ENCODE data around the gene GUCY1A2.

Gene GUCY1A2

DNA sequence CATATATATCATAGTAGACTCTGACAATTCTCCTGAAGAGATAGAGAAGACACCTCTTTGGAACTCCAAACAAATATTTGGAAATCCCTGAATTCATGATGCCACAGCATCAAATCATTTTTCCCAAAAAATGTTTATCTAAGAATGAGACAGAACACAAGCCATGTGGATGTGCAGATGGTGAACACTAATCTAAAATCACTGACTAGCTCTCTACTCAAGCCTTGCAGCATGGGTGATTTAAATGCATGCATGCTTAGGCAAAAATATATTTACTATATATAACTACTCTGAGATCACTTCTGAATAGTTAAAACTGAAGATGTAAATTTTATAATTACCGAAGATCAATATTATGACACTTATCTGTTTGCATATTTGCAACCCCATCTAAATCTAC lies 289.9 kb downstream of the GUCY1A2 start:
- no peak for DNase-seq

- DNase-seq = no peak
These were observed 291.0 kb downstream of the GUCY1A2 start for GRCh38 chr11:106727256-106727655.

DNA sequence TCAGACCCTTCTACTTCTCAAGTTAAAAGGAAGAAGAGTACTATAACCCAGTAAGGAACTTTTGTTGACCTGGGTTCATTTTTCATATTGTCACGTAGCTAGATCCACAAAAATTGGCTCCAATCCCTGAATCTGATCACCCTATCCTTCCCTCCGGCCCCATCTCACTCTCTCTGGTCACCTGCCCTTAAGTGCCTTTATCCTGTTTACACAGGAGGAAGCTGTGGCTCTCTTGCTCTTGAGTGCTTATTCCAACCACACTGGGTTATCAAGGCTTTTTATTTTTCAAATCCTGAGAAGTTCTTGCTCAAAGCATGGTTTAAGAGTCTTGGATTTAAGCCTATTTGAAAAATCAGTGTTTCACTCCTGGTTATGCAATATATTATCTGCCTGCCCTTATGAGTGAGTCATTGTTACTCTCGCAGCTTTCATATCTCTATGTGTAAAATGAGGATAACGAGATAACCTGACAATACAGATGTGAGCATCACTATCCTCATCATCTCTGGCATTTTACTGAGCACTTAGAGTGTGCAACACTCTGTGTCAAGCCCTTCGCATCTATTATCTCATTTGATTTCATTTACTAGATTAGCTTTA lies 293.9 kb downstream of the GUCY1A2 start:
- no peak for DNase-seq

DNA sequence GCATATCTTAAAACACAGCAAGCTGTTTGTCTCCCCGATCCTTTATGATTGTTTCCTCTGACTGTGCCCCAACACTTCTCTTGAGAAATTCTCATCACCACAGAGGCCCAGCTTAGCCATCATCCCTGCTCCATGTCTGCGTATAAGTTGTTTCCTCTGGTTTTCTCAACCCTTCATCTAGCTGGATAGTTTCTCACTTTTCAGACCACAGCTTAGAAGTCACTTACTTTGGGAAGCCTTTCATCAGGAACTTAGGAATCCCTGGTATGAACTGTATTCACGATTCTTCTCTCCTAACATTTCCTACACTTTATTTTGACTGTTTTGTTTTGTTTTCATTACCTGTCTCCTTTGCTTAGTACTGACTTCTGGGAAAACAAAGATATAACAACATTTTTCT lies 295.2 kb downstream of the GUCY1A2 start:
- DNase-seq = no peak

- no peak for DNase-seq
These were observed 301.1 kb downstream of the GUCY1A2 start for GRCh38 chr11:106717222-106717621.

- DNase-seq = no peak
These were observed 304.1 kb downstream of the GUCY1A2 start for GRCh38 chr11:106714199-106714598.

DNA sequence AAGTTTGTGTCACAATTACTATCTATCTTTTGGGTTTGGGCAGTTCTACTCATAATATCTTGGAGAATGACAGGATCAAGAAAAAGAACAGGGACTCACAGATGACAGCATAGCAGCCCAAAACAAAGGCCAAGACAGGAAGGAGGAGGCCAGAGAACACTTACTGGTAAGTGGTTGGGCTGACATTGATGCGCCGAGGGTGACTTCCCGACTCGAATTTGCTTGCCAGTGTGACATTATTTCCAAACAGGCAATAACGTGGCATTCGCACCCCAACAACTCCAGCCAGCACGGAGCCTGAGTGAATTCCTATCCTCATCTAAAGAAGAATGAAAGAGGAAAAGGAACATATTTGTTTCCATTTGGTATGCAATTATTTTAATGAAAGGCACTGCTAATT lies 309.9 kb downstream of the GUCY1A2 start:
- DNase-seq = no peak

DNA sequence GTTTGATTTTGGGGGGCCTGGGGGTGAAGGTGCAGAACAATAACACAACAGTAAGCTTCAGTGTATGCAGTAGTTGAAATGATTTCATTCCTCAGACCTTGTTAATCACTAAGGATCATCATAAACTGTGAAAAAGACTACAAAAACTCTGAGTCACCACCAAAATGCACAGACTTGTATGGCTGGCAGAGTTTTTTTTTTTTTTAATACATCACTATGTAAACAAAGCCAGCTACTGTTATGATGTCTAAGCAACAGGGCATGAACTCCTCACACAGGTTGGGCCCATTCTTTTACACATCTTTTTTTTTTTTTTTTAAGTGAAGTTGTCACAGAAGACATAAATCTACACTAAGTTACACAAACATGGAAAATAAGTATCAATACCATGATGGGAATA lies 311.9 kb downstream of the GUCY1A2 start:
- no peak for DNase-seq

DNA sequence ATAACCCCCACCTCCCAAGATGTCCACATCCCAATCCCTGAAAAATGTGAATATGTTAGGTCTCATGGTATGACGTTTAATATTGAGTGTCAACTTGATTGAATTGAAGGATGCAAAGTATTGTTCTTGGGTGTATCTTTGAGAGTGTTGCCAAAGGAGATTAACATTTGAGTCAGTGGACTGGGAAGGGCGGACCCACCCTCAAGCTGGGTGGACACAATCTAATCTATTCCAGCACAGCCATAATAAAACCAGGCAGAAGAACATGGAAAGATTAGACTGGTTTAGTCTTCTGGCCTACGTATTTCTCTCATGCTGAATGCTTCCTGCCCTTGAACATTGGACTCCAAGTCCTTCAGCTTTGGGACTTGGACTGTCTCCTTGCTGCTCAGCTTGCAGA lies 315.5 kb downstream of the GUCY1A2 start:
- DNase-seq = no peak

DNA sequence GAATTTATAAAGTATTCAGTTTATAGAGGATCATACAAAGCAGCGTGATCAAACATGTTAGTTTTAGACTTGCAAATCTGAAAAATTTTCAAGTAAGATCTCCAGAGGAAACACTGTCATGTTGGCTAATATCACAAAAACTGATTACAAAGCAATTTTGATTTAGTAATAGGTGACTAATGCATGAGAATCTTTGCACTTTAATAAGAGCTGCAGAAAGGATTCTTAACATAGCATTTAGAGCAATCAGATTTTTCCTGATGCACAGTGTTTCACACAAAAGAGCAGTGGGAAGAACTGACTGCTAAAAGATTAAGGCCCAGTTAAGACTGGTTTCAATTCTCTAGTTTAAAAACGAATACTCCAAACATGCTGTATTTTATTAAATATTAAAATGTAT lies 321.2 kb downstream of the GUCY1A2 start:
- DNase-seq = no peak

DNA sequence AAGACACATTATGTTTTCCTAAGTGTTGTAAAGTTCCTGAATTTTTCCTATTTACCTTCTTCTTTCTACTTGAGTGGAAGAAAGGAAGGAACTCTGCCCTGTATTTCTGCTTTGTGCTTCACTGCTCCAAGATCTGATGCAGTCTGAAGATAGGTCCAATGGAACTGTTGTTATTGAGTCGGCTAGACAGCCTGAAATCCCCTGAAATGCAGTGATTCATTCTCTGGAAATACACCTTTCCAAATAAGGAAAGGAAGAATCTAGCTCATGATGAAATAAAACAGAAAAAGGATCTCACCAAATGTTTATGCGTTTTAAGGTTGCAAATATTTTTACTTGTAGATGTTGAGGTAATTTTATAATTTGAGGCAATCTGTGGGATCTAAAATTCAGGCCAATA lies 322.8 kb downstream of the GUCY1A2 start:
- no peak for DNase-seq

DNA sequence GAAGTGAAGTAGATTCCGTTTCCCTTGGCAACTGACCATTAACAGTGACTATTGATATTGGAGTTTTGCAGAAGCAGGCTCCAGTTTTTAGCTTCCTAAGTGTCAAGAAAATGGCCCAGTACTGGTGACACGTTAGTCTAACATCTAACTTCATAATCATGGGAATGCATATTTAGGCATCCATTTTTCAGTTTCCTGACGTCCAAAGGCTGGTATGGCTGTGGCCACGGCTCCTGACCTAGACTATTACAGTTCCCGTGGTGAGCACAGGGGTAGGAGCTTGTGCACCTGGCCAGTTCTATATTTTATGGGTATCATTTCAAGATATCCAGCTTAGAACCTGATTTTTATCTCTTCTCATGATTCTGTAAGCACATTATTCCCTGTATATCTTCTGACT lies 323.8 kb downstream of the GUCY1A2 start:
- no peak for DNase-seq

DNA sequence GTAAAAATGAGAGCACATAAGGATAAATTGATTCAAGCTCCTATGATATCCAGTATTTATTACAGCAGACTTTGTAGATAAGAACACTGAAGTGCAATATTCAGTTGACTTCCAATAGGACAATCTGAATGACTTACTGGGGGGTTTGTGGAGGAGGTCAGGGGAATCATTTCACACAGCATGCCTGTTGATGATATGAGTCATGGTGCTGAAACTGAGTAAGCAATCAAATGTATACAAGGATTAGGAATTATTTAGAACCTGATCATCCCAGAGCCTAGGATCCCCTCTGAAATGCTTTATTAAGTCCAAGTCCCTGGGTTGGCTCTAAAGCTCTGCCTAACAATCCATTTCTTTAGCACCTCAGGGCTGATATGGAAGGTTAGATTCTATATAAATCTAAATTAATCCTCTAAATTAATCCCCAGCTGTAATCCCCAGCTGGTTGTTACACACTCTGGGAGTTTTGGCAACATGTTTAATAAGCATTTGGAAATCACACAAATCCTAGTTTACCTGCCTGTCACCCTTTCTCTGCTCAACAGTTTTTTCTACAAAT lies 326.4 kb downstream of the GUCY1A2 start:
- no peak for DNase-seq

DNA sequence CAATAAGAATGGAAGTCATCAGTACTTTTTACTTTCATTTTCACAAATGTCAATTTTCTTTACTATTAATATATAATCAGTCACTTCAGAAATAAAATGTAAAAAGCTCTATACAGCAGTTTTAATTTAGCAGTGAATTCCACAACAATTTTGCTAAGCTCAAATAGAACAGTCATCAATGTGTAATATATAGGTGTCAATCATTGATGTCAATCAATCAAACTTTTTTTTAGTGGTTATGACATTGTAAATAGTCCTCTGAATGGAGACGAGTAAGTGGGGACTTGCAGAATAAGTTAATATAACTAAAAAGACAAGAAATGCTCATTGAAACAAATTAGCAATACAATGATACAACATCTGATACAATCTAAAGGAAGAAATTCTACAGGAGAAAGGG lies 327.4 kb downstream of the GUCY1A2 start:
- DNase-seq = no peak

DNA sequence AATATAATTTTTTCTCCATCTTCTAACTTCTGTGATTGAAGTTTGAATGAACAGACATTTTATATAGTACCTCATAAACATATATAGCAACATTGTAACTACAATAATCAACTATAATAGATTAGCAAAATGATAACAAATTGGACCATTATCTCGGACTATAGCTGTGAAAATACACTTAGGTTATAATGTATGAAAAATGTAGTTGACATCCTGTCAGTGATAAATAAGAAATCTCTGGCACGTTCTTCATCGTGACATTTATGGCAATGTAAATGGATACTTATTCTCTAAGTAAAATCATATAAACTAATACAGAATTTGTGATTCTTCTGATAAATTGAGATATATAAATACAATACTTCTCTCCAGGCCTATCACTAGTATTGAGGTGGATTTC lies 333.3 kb downstream of the GUCY1A2 start:
- DNase-seq = no peak

DNA sequence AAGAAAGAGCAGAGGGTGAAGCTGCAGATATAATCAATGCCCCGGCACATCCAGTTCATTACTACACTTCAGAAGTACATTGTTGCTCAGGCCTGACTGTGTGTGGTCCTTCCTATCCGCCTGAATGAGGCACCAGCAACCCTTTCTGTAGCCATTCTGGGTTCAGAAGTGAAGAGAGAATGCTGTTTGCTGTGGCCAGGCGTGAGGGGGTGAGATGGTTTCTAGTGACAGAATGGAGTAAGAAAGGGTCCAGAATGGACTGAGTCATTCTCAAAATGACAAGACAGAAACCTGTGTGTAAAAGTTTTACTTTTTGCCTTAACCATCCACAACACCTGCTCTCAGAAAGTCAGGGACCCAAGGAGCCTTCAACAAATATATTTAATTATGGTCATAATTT lies 334.8 kb downstream of the GUCY1A2 start:
- DNase-seq = no peak

- DNase-seq = no peak
These were observed 336.8 kb downstream of the GUCY1A2 start for GRCh38 chr11:106681435-106681834.

- DNase-seq = no peak
These were observed 338.7 kb downstream of the GUCY1A2 start for GRCh38 chr11:106679581-106679980.

GRCh38 chr11:106679181-106679580 lies 339.1 kb downstream of the GUCY1A2 start:
- no peak for DNase-seq

GRCh38 chr11:106670069-106670468 lies 348.2 kb downstream of the GUCY1A2 start:
- no peak for DNase-seq

DNA sequence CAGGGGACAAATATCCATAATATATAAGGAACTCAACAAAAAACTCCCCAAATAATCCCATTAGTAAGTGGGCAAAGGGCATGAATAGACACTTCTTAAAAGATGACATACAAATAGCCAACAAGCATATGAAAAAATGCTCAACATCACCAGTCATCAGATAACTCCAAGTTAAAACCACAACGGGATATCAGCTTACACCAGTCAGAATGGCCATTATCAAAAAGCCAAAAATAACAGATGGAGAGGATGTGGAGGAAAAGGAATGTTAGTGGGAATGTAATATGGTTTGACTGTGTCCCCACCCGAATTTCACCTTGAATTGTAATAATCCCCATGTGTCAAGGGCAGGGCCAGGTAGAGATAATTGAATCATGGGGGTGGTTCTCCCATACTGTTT lies 350.1 kb downstream of the GUCY1A2 start:
- DNase-seq = no peak

DNA sequence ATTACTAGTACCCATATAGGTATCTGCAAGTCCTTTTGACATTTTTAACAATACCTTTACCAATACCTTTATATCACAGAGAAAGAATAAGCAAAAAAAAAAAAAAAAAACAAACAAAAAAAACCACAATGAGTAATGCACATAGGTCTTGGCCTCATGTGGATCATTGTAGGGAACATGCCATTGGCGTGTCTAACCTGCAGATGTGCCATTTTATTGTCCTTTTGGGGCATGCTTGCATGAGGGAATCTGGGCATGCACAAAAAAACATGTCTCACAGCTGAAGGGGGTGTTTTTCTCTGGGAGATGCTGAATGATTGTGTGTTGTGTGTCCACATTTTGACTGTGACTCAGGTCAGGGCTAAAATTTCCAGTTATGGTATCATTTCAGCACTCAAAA lies 361.6 kb downstream of the GUCY1A2 start:
- no peak for DNase-seq

- DNase-seq = no peak
These were observed 373.5 kb downstream of the GUCY1A2 start for GRCh38 chr11:106644824-106645223.

GRCh38 chr11:106642331-106642730 lies 375.9 kb downstream of the GUCY1A2 start:
- DNase-seq = no peak

DNA sequence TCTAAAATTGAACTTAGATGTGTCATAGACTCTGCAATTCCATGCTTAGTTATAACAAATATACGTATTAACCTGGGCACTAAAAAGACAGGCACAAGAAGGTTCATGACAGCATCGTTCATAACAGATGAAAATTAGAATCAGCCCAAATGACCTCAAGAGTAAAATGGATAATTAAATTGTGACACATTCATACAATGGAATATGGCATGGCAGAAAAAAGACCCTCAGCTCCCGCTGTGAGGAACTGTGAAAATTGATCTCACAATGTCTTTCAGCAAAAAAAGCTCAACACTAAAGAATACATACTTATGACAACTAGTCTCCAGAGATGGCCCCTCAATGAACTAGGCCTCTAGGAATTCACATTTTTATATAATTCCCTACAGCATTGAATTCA lies 386.0 kb downstream of the GUCY1A2 start:
- DNase-seq = no peak

DNA sequence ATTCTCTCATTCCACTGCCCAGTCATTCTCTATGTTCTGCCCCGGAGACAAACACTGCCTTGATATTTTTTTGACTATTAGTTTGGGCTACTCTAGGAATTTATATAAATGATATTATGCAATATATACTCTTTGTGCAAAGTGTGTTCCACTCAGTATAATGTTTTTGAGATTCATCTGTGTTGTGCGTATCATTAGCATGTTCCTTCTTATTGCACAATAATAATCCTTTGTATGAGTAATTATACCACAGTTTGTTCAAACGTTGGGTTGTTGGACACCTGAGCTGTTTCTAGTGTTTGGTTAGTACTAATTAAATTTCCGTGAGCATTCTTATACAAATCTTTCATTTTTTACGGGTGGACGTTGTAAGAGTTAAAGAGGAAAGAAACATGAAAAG lies 390.6 kb downstream of the GUCY1A2 start:
- no peak for DNase-seq
